NCI-H187 (cell line): ENCODE data around the gene MARCHF11.

ENCODE experiments used
- DNase-seq, 2 experiments: peaks; one replicate each; lab custom pipeline; 2025; lab: John Stamatoyannopoulos, UW

The MARCHF11 gene

DNA sequence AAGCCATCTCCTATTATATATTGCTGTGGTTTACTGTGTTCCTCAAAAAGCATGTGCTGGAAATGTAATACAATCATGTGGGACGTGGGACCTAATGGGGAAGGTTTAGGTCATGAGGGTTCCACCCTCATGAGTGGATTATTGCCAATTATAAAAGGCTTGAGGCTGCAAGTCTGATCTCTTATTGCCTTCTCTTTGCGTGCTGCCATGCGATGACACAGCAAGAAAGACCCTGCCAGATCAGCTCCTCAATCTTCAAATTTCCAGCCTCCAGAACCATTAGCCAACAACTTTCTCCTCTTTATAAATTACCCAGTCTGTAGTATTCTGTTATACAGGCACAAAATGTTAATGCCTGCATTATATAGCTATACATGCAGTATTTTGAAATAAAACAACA, 45.4 kb downstream of the MARCHF11 start:
- no peak for DNase-seq

DNA sequence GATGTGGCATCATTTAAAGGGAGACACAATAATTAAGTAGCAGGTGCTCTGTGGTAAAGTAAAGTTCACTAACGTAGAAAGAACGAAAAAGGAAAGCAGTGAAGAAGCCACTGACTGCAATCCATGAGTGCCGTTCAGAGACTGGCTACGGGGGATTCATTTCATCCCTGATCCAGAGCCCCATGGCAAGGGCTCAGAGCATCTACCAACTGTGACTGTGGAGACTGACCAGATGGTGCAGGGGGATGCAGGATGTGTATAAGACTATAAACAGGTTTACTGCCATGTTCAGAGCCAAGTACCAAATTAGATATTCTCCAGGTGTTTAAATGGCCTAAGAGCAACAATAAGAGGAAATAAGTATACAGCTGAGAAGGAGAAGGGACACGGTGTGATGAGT, 47.7 kb downstream of the MARCHF11 start:
- DNase-seq = no peak

DNA sequence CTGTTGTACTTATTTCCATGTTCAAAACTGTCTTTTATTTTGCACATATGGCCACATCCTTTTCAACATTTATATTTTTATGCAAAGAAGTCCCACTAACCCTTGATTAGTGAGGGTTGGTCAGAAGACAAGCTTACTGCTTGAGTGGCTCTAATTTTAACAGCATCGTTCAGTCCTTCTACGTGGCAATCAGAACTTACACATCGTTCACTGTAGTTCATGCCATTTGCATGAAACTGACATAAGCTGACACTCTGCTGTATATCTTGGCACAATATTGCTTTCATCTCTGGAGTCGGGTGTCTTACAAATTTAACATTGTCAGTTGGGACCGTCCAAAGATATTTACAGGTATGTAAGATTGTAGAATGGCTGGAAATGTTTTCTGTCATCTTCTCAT, 50.6 kb downstream of the MARCHF11 start:
- no peak for DNase-seq

DNA sequence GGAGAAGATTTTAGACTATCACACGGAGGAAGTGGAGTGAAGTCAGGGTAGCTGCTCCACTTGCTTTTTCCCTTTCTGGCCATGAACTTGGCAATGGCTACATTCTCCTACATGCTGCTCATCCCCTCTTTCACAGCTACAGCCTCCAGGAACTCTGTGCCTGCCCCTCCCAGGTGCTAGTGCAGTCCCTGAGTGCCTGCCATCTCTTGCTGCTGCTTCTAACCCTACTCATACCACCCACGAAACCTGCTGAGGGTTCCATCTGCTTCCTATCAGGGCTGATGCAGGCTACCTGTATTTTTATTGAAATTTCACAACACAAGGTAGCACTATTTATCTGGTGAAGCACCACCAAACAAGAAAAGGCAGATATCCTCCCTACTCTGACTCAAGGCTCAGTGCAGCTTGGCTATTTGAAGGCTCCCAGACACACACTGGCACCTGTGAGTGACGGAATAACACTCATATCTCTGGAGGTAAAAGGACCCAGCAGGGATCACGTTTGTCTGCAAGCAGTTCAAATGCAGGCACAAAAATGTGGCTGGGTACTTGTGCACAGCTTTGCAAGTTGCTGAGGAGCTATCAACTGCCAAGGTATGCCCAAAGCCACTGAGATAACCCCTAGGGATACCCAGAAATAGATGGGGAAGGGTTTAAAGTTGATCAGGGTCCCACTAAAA, 51.6 kb downstream of the MARCHF11 start:
- no peak for DNase-seq

DNA sequence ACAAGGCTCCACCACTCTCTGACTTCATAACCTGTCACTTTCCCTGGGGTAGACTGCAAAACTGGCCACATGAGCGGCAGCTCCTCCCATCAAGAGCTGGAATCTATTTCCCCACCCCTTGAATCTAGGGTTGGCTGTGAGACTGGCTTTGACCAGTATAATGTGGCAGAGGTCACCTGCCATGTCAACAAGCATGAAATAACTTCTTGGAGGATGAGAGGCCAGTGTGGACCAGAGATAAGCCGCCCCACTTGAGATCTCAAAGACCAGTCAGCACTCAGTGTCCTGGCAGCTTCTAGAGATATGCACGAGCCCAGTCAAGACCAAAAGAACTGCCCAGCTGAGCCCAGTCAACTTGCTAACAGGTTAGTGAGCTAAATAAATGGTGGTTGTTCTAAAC, 59.0 kb downstream of the MARCHF11 start:
- no peak for DNase-seq

DNA sequence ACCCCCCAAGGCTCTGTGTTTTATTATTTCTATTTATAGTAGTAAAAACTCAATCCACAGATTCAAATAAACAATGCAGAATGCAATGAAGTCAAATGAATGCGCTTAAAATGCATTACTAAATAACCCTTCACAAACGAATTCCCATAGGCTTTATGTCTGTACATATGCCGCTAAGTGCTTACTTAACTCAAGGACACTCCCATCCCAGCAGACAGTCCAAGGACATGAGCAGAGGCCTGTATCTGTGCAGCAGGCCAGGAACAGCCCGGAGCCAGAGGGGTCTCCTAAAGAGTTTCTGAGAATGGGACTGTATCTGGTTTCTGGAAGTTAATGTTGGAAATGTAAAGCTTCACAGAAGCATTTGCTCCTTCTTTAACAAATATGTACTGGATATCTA, 59.8 kb downstream of the MARCHF11 start:
- DNase-seq = no peak

DNA sequence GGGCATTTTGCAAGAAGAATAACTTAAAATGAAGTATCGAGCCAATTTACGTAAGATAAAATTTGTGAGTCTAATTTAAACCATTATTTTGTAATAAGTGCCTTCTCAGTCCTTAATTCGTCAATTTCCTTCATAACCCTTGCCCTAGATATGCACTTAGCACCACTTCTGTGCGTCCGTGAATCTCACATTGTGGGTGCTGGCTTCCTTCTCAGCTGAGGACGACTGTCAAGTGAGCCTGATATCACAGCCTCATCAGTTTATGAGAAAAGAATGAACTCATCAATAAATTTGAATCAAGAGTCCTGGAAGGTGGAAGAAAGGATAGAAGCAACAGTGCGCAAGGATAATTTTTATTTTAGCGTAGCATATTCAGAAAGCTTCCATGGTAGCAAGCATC, 64.5 kb downstream of the MARCHF11 start:
- no peak for DNase-seq

DNA sequence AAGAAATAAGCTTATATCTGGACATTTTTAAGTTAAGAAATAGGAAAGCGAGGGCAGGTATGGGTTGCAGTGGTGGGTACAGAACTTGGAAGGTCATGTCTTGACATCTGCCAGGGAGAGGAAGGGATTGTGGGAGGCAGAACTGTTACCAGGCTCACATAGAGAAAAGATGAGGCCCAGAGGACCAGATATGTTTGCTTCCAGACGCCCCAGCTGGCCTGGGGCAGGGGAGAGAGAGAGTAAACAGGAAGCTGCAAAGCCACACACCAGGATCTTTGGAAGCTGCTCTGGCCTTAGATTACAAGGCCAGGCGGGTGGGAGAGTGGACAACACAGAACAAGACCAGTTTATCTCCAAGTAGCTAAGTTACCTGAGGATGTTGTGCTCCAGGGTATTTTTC, 71.2 kb downstream of the MARCHF11 start:
- no peak for DNase-seq

DNA sequence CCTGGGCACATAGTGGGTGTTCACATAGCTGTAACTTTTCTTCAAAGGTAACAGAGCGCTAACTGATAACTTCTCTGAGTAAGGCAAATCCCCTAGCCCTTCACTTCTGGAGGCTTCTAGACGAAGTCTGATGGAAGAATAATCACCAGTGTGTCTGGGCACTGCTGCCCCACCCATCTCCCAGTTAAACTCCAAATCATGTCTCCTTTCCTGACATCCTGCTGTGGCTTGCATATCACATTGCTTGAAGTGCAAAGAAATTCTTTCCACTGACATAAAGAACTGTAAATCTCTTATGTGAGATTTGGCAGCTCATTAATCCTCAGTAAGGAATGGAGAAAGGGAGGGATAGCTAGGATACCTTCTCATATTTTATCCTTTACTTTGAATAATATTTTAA, 74.6 kb downstream of the MARCHF11 start:
- DNase-seq = no peak

DNA sequence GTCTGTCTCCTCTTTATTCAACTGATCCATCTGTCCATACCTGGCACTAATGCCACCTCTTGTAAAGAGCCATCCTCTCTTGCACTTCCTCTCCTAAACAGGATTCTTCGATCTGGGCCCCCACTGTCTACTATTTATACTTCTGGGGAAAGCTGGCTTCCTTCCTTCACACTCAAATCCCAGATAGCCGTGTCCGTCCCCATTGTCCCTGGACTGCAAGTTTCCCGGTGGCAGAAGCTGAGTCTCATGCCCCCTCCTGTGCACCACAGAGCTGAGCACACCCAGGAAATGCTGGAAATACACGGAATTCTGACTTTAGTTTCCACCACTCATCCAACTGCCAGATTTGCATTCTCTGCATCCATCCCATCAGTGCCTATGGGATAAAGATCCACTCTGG, 84.0 kb downstream of the MARCHF11 start:
- DNase-seq = no peak

DNA sequence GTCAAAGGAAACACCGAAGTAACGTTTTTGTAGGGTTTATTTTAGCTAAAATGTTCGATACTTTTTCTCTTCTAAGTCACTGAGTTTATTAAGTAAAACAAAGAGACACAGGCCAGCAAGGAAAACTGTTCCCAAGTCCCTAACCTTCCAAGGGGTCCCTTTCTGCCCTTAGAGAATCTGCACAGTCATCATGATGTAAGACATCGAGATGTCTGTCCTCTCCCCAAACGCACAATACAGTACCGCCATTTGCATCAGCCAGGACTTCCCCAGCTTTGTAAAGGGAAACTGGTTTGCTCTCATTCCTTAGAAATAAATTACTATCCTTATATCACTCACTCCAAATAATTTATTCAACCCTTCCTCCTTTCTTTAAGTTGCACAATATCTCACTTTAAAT, 89.3 kb downstream of the MARCHF11 start:
- DNase-seq = no peak

DNA sequence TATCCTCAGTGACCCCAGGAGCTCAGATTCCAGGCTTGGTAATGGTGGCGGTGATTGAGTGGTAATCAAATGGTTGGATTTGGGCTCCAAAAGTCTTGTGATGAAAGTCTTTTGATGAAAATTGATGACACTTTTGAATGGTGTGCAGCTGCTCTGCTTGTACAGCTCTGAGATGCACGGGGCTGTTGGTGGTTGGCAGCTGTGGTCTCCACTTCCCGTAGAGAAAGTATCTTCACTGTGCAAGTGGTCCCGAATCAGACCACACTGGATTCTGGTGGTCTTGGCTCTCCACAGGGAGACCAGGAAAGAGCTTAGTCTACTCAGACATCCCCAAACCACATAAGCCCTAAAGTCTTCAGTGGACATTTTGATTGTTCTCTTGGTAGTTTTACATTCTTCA, 96.6 kb downstream of the MARCHF11 start:
- no peak for DNase-seq

DNA sequence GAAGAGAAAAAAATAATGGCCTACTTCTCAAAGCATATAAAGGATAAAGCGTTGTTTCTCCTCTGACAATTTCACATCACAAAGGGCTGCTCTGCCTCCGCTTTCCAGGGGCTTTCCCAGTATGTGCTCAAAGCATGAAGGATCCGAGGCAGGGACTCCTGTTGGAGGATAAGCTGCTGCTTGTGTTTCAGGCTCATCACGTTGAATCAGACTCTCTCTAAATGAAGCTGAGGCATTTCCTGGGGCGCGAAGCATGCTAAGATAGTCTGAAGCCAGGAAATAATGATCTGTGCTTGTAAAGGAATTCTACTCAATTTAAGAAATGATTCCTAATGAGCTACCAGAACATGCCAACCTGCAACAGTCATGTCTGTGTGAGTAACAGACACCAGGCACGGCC, 97.5 kb downstream of the MARCHF11 start:
- DNase-seq = no peak

DNA sequence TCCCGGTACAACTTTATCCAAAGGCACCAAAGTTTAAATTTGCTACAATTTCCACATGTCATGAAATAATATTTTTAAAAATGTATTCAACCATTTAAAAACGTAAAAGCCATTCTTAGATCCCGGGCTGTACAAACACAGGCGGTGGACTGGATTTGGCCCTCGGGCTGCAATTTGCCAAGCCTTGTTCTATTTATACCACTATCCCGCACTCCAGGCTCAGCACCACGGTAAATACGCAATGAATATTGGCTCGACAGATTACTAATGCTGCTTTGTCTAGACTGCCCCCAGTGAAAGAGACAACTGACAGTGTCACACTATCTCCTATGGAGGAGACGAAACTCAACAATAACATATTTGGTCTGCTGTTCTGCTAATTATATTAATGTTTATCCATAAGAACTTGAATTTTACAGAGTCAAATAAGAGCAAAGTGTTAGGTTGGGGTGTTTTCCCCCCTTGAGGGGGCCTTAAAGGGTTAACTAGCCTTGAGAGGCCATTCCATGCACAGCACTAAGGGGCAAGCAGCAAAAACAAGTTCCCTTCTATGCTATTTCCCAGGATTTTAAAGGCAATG, 98.1 kb downstream of the MARCHF11 start:
- DNase-seq = no peak

DNA sequence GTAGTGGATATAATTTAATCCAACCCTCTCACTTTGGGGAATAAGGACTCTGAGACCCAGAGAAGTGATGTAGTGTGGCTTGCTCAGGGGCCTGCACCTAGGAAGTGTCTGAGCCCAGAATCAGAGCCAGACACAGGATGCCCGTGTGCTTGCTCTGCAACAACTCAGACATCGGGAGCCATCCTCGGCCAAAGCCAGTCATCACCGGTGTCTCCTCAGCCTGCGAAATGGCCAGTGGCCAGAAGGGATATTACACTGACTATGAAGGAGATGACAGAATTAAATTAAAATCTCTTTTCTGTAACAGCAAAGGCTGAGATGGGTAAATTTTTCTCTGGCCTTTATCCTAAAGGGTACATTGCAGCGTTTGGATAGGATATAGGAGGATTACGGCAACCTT, 102.9 kb downstream of the MARCHF11 start:
- DNase-seq = no peak

DNA sequence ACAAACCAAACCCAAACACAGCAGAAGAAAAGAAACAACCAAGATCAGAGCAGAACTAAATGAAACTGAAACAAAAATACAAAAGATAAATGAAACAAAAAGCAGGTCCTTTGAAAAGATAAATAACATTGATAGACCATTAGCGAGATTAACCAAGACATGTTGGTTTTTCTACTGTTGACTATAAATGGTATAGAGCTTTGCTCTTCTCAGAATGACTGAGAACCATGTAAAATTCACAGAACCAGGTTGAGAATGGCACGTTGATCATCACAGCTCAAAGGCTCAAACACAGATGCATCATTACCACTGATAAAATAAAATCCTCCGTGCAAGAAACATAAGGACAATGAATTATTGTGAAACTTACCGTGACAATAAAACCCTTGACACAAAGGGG, 105.2 kb downstream of the MARCHF11 start:
- no peak for DNase-seq

DNA sequence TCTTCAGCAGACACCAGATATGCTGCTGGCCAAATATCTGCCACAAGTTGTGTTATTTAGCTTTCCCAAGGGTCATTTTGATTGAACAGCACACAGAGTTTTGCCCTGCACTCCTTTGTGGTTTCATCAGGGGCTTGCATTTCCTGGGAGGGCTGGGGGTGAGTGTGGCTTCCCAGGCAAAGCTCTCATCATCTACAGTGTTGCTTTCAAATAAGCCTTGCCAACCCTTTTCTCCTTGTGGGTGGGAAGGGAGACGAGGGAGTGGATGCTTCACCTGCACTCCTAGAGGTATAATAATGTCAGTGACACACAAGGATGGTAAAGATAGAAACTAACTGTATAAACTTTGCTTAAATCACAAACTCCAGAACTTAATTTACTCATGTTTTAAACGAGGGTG, 107.0 kb downstream of the MARCHF11 start:
- DNase-seq = no peak

DNA sequence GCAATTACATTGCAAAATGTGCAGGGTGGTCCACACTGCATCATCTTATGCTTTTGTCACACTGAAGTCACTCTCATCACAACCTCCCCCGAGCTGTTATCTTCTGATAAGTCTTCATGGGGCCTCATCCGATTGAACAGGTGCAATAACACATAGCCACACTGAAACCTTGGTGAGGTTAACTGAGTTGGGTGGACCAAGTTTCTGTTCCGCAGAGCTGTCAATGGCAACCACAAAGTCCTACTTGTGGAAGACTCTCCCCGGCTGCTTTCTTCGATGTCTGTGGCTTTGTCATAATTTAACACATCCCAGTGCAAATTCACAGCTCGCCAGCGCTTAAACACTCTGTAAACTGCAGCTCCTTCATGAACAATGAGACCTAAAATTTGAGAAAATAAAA, 112.2 kb downstream of the MARCHF11 start:
- no peak for DNase-seq

DNA sequence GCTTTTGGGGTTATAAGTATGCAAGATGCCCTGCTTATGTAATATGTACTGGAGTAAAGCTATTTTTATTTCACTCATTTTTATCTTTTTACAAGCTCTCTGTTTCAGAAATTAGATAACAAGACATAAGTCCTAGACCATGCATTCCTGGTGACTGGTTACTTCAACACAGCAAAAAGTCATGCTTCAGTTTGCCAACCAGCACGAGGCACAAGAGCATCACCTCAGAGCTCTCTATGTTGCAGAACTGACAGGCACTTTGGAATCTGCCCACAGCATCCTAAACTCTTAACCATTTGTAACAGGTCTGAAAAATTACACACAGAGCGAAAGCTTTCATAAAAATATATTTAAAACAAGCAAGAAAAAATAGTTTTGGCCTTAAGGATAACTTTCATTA, 112.8 kb downstream of the MARCHF11 start:
- no peak for DNase-seq

DNA sequence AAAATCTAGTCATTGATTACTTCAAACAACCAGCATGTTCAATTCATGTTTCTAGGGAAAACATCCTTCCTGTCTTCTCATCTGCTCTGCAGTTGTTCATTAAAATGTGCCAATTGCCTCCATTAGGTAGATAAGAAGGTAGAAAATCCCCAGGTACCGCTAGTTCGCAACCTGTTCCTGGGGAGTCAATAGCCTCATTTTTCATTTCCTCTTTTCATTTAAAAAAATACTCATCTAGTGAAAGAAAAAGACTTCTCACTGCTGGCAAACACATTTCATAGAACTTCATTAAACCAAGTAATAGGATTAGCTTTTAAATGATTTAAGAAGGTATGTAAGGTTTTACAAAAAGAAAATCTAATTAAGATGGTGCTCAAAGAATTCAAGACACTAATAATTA, 113.3 kb downstream of the MARCHF11 start:
- no peak for DNase-seq

DNA sequence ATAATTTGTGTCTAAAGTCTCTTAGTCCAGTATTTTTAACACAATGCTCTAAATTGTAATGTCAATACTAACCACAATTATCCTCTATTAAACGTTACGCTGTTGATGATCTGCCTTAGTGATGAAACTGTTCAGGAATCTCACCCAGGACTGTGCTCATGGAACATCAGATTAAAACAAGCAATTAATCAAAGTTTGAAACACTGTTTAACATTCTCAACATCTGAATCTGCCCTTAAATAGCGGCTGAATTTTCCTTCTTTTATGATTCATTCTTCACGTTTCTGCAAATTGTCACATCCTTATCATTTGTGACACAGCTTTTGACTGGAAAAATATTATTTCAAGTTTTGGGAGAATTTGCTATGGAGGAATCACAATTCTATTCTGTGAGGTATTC, 113.8 kb downstream of the MARCHF11 start:
- DNase-seq = no peak

DNA sequence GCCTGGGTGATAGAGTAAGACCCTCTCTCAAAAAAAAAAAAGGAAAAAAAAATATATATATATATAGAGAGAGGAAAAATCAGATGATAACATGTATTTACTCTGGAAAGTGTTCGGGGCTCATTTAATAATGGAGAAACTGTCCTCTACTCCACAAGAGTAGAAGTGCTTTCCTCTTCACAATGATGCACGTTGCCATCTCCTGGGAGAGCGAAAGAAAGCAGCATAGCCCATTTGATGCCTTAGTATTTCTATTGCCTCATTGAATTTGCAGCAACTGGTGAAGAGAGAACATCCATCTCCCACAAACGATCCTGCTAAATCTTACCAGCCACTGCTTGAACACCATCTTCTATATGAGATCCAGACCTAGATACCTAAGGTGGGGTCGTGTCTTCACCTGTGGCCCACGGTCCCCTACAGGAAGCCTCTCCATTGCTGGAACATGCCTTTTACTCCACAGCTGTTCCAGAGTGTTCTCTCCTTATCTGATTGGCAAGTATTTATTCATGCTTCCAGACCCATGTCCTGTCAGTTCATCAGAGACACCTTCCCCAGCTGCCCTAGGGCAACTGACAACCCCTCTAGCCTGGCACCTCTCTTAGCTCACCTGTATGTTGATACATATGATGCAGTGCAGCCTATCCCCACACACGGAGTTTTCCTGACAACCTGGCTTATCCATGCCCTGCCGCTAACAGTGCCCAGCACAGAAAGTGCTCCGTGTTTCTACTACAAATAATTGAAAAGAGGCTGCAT, 115.3 kb downstream of the MARCHF11 start:
- no peak for DNase-seq

DNA sequence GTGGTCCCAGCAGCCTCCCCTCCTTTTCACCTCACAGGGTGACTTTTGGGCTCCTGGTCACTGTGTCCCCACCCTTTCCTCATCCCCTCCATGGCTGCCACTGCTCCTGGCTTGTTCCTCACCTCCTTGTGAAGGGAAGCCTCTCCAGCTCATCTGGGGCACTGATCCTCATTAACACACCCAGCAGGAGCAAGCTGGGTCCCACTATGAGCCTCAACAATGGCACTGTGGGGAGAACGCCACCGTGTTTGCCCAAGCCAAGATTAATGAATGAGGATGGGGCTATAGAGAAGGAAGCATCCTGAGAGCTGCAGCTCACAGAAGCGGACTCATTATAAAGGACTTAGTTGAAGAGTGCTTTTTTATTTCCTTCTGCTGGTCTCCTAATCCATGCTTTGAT, 118.4 kb downstream of the MARCHF11 start:
- no peak for DNase-seq

DNA sequence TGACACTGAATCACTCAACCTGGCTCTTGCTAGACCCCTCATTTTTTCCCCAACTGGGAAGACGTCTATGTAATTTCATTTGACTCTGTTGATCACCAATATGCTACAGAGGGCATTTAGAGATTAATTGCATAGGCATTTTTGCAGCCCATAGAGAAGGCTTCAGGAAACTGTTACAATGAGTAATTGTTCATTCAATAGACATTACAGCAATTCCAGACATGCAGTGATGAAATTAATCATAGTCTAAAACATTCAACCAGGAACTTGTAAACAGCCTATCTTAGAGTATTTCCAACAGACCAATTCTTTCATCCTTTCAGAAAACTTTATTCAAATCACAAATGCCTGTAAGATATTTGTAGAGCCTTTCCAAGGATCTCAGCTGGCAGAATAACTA, 122.3 kb downstream of the MARCHF11 start:
- no peak for DNase-seq
